Activated CD8-positive, alpha-beta memory T cell treated with anti-CD3 and anti-CD28 coated beads, Interleukin-2, amount 50 U/mL, for 1 hour (primary cell): ENCODE data around the gene MRFAP1L1.
"Not testable (repeated sequence)": the region's sequence is repeated elsewhere in the genome, so short reads cannot be mapped to it uniquely, and the experiment has no call there.

Source experiments
- DNase-seq: peaks from one replicate; pipeline ENCODE4 v3.0.0-alpha.2; 2020; ENCODE audit errors: extremely low read depth

MRFAP1L1 gene

GRCh38 chr4:6688879-6689505 is 20.7 kb downstream of the MRFAP1L1 start:
- peak; percentile 58 for DNase-seq

GRCh38 chr4:6687947-6688878 is 21.5 kb downstream of the MRFAP1L1 start:
- DNase-seq: no peak

GRCh38 chr4:6686104-6686787 is 23.4 kb downstream of the MRFAP1L1 start:
- DNase-seq: no peak

DNA sequence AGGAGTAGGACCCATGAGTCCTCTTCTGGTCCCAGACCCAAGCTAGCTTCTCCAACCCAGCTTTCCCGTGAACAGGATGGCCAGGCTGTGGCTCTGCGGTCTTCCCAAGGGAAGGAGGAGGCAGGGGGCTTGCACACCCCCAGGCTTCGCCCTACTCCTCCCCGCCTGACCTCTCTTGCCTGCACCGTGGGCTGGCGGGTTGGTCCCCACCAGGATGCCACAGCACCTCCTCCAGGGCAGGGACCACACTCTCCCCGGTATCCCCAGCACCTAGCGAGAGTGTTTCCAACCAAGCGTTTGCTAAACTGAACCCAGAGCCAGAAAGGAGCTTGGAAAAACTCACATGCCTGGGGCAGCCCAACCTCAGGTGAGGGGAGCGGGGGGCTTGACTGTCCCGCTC is 25.0 kb downstream of the MRFAP1L1 start:
- no peak for DNase-seq

GRCh38 chr4:6682862-6683590 is 26.6 kb downstream of the MRFAP1L1 start:
- DNase-seq: no peak

DNA sequence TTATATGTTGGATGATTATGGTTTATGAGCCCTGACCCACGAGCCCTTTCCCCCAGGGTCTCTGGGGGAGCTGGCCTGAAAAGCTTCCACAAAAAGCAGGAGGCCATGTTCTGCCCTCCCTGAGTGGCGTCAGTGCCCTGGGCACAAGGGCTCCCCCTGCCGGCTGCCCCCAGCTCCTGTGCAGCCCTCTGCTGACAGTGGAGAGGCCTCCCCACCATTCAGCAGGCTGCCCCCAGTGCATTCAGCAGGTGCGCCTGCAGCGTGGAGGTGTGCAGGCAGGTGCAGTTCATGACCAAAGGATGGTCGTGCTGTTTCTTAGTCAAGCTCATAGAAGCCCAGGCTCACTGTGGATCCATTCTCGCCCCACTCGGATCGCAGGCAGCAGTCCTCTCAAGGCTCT is 28.5 kb downstream of the MRFAP1L1 start:
- DNase-seq: no peak

DNA sequence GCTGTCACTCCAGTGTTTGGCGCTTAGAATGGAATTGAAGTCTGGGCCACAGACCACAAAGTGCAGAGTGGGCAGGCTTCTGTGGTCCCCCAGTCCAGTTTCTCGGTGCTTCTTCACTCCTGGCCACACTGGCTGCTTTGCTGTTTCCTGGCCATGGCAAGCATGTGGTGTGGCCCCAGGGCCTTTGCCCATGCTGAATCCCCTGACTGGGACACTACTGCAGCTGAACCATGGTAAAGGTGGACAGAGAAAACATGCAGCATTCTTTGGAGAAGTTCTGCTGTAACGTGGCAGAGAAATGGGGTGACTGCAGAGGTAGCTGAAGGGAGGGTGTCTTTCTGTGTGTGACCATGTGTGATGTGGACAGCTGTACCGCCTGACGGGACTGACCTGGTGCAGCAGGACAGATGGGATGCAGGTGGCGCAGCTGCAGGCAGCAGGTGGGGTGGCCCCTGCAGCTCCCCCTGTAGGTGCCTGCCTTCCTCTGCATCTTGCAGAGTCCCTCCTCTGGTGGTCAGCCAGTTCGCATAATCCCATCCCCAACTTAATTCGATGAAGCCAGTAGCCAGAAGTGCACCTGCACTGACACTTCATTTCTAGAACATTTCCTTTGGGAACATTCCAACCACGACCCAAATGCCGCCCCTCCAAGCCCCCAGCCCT is 29.2 kb downstream of the MRFAP1L1 start:
- no peak for DNase-seq

DNA sequence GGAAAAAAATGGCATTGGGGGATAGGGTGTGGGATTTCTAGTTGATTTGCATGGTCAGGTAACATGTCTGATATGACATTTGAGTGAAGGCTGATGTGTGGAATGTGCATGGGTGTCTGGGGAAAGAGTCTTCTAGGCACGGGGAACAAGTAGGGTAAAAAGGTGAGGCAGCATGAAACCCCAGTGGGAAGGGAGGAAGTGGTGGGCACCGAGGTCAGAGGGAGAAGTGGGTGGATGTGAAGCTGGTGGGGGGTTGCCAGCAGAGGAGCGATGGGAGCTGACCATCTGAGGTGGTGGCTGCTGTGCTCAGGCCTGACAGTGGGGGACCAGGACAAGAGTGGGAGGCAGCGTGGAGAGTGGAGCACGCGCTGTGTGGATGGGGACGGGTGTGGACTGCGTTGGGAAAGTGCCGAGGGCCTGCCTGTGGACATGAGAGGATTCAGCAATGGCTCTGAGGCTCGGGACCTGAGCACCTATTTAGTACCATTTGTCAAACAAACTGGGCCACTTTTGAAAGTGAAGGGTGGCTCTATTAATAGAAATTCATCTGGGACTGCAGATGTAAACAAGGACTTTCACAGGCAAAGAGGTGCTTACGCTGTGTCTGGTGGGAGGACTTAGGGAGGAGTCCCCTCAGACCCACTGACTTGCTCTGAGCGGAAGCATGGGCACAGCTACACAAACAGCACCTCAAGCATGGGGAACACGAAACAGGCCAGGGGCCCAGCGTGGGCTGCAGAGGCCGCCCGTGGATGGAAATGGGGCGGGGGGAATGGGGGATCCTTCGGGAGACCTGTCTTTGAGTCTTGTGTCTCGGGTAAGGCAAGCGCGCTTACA is 32.7 kb downstream of the MRFAP1L1 start:
- no peak for DNase-seq

GRCh38 chr4:6674500-6675149 is 35.0 kb downstream of the MRFAP1L1 start:
- peak; percentile 49 for DNase-seq

GRCh38 chr4:6673660-6674499 is 35.8 kb downstream of the MRFAP1L1 start:
- peak; percentile 84 for DNase-seq

DNA sequence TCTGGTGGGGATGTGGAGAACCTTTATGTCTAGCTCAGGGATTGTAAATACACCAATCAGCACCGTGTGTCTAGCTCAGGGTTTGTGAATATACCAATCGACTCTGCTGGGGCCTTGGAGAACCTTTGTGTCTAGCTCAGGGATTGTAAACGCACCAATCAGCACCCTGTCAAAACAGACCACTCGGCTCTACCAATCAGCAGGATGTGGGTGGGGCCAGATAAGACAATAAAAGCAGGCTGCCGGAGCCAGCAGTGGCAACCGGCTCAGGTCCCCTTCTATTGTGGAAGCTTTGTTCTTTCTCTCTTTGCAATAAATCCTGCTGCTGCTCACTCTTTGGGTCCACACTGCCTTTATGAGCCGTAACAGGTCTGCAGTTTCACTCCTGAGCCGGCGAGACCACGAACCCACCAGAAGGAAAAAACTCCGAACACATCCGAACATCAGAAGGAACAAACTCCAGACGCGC is 36.4 kb downstream of the MRFAP1L1 start:
- DNase-seq: not testable (repeated sequence)

GRCh38 chr4:6672541-6673190 is 37.0 kb downstream of the MRFAP1L1 start:
- DNase-seq: not testable (repeated sequence)

DNA sequence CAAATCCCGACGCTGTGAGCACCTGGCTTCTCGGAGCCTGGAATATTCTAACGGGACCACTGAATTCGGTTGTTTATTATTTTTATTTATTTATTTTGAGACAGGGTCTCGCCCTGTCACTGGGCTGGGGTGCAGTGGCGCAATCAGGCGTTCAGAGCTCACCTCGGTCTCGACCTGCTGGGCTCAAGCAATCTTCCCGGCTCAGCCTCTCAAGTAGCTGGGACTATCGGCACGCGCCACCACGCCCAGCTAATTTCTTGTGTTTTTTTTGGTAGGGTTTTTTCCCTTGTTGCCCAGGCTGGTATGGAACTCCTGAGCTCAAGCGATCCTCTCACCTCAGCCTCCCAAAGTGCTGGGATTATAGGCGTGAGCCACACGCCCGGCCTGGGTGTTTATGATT is 37.5 kb downstream of the MRFAP1L1 start:
- no peak for DNase-seq

GRCh38 chr4:6671648-6672047 is 38.0 kb downstream of the MRFAP1L1 start:
- no peak for DNase-seq

DNA sequence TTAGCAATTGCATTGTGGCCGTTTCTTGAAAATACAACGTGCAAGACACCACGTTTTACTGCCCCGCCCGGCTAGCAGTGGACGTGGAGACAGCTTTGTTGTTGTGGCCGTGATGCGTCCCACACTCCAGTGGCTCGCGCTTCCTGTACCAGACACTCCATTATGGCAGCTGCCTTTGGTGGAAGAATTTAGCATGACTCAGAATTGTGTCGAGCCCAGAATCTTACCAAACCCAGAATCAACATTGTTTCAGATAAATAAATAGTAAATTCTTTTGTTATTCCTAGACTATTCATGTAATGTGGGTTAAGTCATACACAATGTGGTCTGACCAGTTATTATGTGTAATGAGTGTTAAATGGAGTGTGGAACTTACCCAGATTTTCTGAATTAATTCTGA is 41.3 kb downstream of the MRFAP1L1 start:
- no peak for DNase-seq

DNA sequence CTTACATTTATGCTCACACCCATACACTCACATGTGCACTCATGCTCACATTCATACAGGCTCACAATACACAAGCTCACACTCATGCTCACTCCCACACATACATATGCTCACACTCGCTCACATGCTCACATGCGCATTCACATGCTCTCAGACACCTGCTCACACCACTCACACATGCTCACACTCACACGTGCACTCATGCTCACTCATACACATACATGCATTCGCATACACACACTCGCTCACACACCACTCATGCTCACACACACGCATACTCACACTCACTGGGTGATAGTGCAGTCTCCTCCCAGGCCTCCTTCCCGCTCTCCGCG is 44.4 kb downstream of the MRFAP1L1 start:
- DNase-seq: no peak

- DNase-seq: no peak
Measured at GRCh38 chr4:6663596-6664393, 45.9 kb downstream of the MRFAP1L1 start.

DNA sequence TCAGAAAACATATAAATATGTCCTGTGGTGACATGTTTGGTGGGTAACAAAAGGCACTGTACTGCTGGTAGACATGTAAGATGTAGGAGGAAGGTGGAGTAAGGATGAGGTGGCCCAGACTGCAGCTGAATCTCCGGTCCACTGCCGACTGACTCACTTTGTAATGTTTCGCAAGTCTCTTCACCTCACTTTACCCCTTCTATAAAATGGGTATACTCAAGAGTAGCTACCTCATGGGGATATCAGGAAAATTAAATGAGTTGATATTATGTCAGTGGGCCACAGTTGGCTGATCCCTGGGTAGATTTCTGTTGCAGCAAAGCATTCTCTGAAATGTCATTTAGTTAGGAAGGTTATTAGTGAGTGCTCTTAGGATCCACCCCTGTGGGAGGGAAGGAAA is 47.1 kb downstream of the MRFAP1L1 start:
- DNase-seq: no peak
